K562 (cell line): ENCODE results near the gene NEDD1. TPM values are rescaled to one million over a fixed set of nuclear protein-coding genes. Genes with fewer than 3 reads are reported as not detected.

Source experiments
- ATAC-seq: fragments of 200-7000 bp; cut with Tn5 transposase; 3 replicates; pipeline ENCODE4 v1.9.1; 2020; ENCODE audit warnings: moderate library complexity
- Bru-seq: library from RNA; stranded (reverse); fragments of 400-500 nt; gene quantifications from one replicate; lab custom pipeline; 2021; lab: Mats Ljungman, UMichigan
- BruChase-seq, 2 experiments: library from RNA; stranded (reverse); fragments of 400-500 nt; gene quantifications; one replicate each; lab custom pipeline; 2021; lab: Mats Ljungman, UMichigan
- BruUV-seq: library from RNA; stranded (reverse); fragments of 400-500 nt; replicated peaks from 2 replicates; lab custom pipeline; 2021; lab: Mats Ljungman, UMichigan
- CTCF ChIA-PET: fragments of 300-600 bp; formaldehyde crosslinking; extraction: SDS; loops from one replicate; lab custom pipeline; 2021; ENCODE audit warnings: low intra/inter-chr PET ratio; lab: Yijun Ruan, JAX
- POLR2A ChIA-PET: fragments of 300-600, 350-650 bp; sonication (Branson Sonifier 250); formaldehyde crosslinking; extraction: SDS; loops from one replicate; lab custom pipeline; 2021; ENCODE audit warnings: antibody characterized with exemption, inconsistent platforms; lab: Yijun Ruan, JAX
- DNase-seq, 4 experiments: peaks; one replicate each; pipeline versions ENCODE4 v3.0.0 to v3.0.0-alpha.2; 2011 to 2018; ENCODE audit warnings: low spot score in 3 of 4, mixed read lengths in 3 of 4; ENCODE audit errors: extremely low read depth in 1 of 4
- FAIRE-seq: peaks from 2 replicates; lab custom pipeline; 2011; peaks lifted over from hg19 to GRCh38; lab: Jason Lieb, UNC
- H2AFZ ChIP-seq: 2 replicates; pipeline ENCODE4 v1.6.0; 2011; ENCODE audit warnings: low read depth, low read length, control low read depth, inconsistent platforms
- H3K27ac ChIP-seq: fragments of 200-600 bp; 3 replicates; pipeline ENCODE4 v1.8.0; 2011; ENCODE audit warnings: low read depth, mild to moderate bottlenecking, control low read depth, inconsistent platforms, low read length, moderate library complexity, mixed read lengths; ENCODE audit errors: extremely low read depth
- H3K27me3 ChIP-seq, 2 experiments: fragments of 300-600 bp in 1 of 2; 2 replicates in 1 of 2; 3 replicates in 1 of 2; pipeline versions ENCODE4 v1.6.0 to v1.8.0; 2011; ENCODE audit warnings: inconsistent platforms in 2 of 2, low read length in 2 of 2, mild to moderate bottlenecking in 1 of 2, mixed read lengths in 1 of 2, moderate library complexity in 1 of 2; ENCODE audit not compliant: control insufficient read depth in 2 of 2, insufficient read depth in 2 of 2
- H3K36me3 ChIP-seq: fragments of 300-600 bp; 3 replicates; pipeline ENCODE4 v1.8.0; 2011; ENCODE audit warnings: mild to moderate bottlenecking, low read length, inconsistent platforms; ENCODE audit not compliant: control insufficient read depth, insufficient read depth
- H3K4me1 ChIP-seq, 2 experiments: fragments of 200-600 bp in 1 of 2; replicated peaks in 1 of 2; 2 replicates in 1 of 2; 3 replicates in 1 of 2; pipeline versions ENCODE4 v1.5.1 to v1.8.0; 2011; ENCODE audit warnings: inconsistent platforms in 2 of 2, low read length in 2 of 2, mild to moderate bottlenecking in 1 of 2, mixed read lengths in 1 of 2, moderate library complexity in 1 of 2; ENCODE audit not compliant: control insufficient read depth in 2 of 2, insufficient read depth in 2 of 2
- H3K4me2 ChIP-seq: 2 replicates; pipeline ENCODE4 v1.6.1; 2011; ENCODE audit warnings: low read length, control low read depth, inconsistent platforms, mixed read lengths; ENCODE audit not compliant: insufficient read depth
- H3K4me3 ChIP-seq: fragments of 200-600 bp; sonication (generic), shearing (Covaris generic); 2 replicates; pipeline ENCODE4 v1.5.1; 2016; ENCODE audit warnings: control low read depth, inconsistent platforms
- H3K79me2 ChIP-seq: fragments of 200-600 bp; 3 replicates; pipeline ENCODE4 v1.8.0; 2011; ENCODE audit warnings: low read length, inconsistent platforms; ENCODE audit not compliant: control insufficient read depth, insufficient read depth
- H3K9ac ChIP-seq, 2 experiments: 2 replicates each; pipeline versions ENCODE4 v1.6.0 to v1.6.1; 2011; ENCODE audit warnings: low read depth in 2 of 2, low read length in 2 of 2, control low read depth in 1 of 2, inconsistent platforms in 1 of 2, mild to moderate bottlenecking in 1 of 2, mixed read lengths in 1 of 2; ENCODE audit not compliant: insufficient read depth in 1 of 2
- H3K9me1 ChIP-seq: one replicate; pipeline ENCODE4 v1.6.0; 2011; ENCODE audit warnings: inconsistent platforms, mild to moderate bottlenecking, low read length, moderate library complexity; ENCODE audit not compliant: control insufficient read depth, insufficient read depth
- H3K9me3 ChIP-seq: replicated peaks from 2 replicates; pipeline ENCODE4 v1.5.1; 2011; ENCODE audit warnings: low read depth, low read length, inconsistent platforms; ENCODE audit not compliant: control insufficient read depth, insufficient read depth
- H4K20me1 ChIP-seq: replicated peaks from 2 replicates; pipeline ENCODE4 v1.6.1; 2011; ENCODE audit warnings: low read length, inconsistent platforms, mixed read lengths; ENCODE audit not compliant: control insufficient read depth, insufficient read depth
- ELF1 ChIP-seq: fragments of 200-800 bp; sonication (Bioruptor generic); IDR thresholded peaks from 2 replicates; pipeline ENCODE4 v1.6.1; 2016; ENCODE audit warnings: missing genetic modification characterization, missing compliant biosample characterization
- IRF2 ChIP-seq: sonication (generic); formaldehyde crosslinking; IDR thresholded peaks from 2 replicates; pipeline ENCODE4 v1.8.1; 2022; ENCODE audit warnings: mild to moderate bottlenecking, missing genetic modification reagents
- MCM2 ChIP-seq: fragments of 450-650 bp; IDR thresholded peaks from 2 replicates; pipeline ENCODE4 v1.6.1; 2017; ENCODE audit warnings: low read depth, mild to moderate bottlenecking
- RBBP5 ChIP-seq: fragments of 200-600 bp; sonication (generic); IDR thresholded peaks from 2 replicates; pipeline ENCODE4 v1.6.1; 2012; ENCODE audit warnings: borderline replicate concordance, mild to moderate bottlenecking, low read length, control low read depth, inconsistent platforms; ENCODE audit not compliant: insufficient read depth, poor library complexity, severe bottlenecking
- RBM14 ChIP-seq: fragments of 200-400 bp; formaldehyde crosslinking; IDR thresholded peaks from 2 replicates; pipeline ENCODE4 v1.6.1; 2018; ENCODE audit warnings: low read depth, mild to moderate bottlenecking, low read length, moderate library complexity, borderline replicate concordance; ENCODE audit not compliant: insufficient read depth
- SP1 ChIP-seq: sonication (generic); formaldehyde crosslinking; IDR thresholded peaks from 2 replicates; pipeline ENCODE4 v1.8.1; 2022; ENCODE audit warnings: mild to moderate bottlenecking, missing genetic modification reagents
- YY1 ChIP-seq, 3 experiments: IDR thresholded peaks; 2 replicates each; pipeline ENCODE4 v1.6.1; 2011; ENCODE audit warnings: low read length in 2 of 3, mild to moderate bottlenecking in 2 of 3, moderate library complexity in 2 of 3, borderline replicate concordance in 1 of 3, control low read depth in 1 of 3, low read depth in 1 of 3; ENCODE audit not compliant: insufficient read depth in 3 of 3, insufficient replicate concordance in 2 of 3, control insufficient read depth in 1 of 3, insufficient read length in 1 of 3; ENCODE audit errors: extremely low read depth in 1 of 3
- ZBTB26 ChIP-seq: fragments of 450-650 bp; formaldehyde crosslinking; IDR thresholded peaks from 2 replicates; pipeline ENCODE4 v1.4.0; 2022; ENCODE audit warnings: missing genetic modification characterization
- ZEB2 ChIP-seq: fragments of 450-650 bp; IDR thresholded peaks from 2 replicates; pipeline ENCODE4 v1.6.1; 2016
- ZNF12 ChIP-seq: sonication (generic); formaldehyde crosslinking; IDR thresholded peaks from 2 replicates; pipeline ENCODE4 v1.4.0; 2020; ENCODE audit warnings: mild to moderate bottlenecking, missing genetic modification reagents
- ZNF277 ChIP-seq: fragments of 250-450 bp; sonication (Bioruptor Pico); IDR thresholded peaks from 2 replicates; pipeline ENCODE4 v1.8.0; 2022; ENCODE audit warnings: inconsistent platforms, mild to moderate bottlenecking, moderate library complexity, borderline replicate concordance
- ZNF354B ChIP-seq: fragments of 250-450 bp; sonication (Bioruptor Pico); IDR thresholded peaks from 2 replicates; pipeline ENCODE4 v1.4.0; 2020
- WGBS: fragments of 100-300 bp; shearing (Covaris generic); methylation state at CpG from one replicate; pipeline ENCODE4 v1.1.6; 2016; ENCODE audit warnings: low coverage, mixed read lengths; ENCODE audit not compliant: insufficient coverage; ENCODE audit errors: missing lambda C conversion rate; 5-methylcytosine and 5-hydroxymethylcytosine counted together
- in situ Hi-C: fragments of 300-500 bp; cut with MboI; formaldehyde crosslinking; loops from 4 replicates; pipeline ENCODE4 v1.15.0; 2018; ENCODE audit warnings: inconsistent platforms, mixed read lengths
- intact Hi-C: fragments of 100-400 bp; cut with micrococcal nuclease; formaldehyde crosslinking; loops from 2 replicates; pipeline ENCODE4 v1.14.2; 2022
- long read RNA-seq, 3 experiments: library from polyadenylated mRNA in 2 of 3; library from RNA in 1 of 3; unstranded in 2 of 3; stranded (forward) in 1 of 3; transcript quantifications; one replicate each; pipeline ENCODE4 v2.0.0, GENCODE V29; 2019 to 2022
- polyA minus RNA-seq, 3 experiments: library from RNA; depleted of rRNA, polyadenylated mRNA; stranded (reverse); fragments of >200 nt; gene quantifications; 2 replicates each; pipeline ENCODE4 v1.2.3, GENCODE V29; 2011
- polyA plus RNA-seq, 8 experiments: library from polyadenylated mRNA; depleted of rRNA in 4 of 8; stranded (reverse) in 5 of 8; unstranded in 3 of 8; fragments of >200 nt; fragmentation: Nextera tagmentation in 2 of 8; fragmentation: Illumina TruSeq in 1 of 8; extraction: Ambion mirVana in 2 of 8; extraction: Trizol in 1 of 8; gene quantifications; 2 replicates each; pipeline versions ENCODE4 v1.2.1 to v1.2.3, GENCODE V29; 2011 to 2014; ENCODE audit warnings: inconsistent platforms in 1 of 8, missing spikeins in 1 of 8
- total RNA-seq, 7 experiments: library from RNA; depleted of rRNA in 6 of 7; stranded (reverse); fragments of >200 nt in 6 of 7; fragmentation: Illumina TruSeq in 2 of 7; extraction: Trizol in 2 of 7; gene quantifications; 2 replicates each; pipeline versions ENCODE4 v1.2.1 to v1.2.3, GENCODE V29; 2011 to 2021; ENCODE audit warnings: low replicate concordance in 1 of 7

Gene NEDD1
- total RNA-seq (2011; cell fraction: chromatin; rRNA removed; ENCODE audit: low replicate concordance) = 13.0 and 21.9 TPM in 2 replicates
- total RNA-seq (2011; cell fraction: nucleolus; rRNA removed) = 4.7 and 7.5 TPM in 2 replicates
- 9.5 and 10.0 TPM in 2 replicates for total RNA-seq (2011; cell fraction: nucleoplasm; rRNA removed)
- total RNA-seq (2014; rRNA removed) = 10.0 and 14.6 TPM in 2 replicates
- 20.6 and 23.5 TPM in 2 replicates for total RNA-seq (2014; rRNA removed; fragmentation: Illumina TruSeq; extraction: Trizol)
- total RNA-seq (2015; rRNA removed; fragmentation: Illumina TruSeq; extraction: Trizol) = 18.2 and 23.4 TPM in 2 replicates
- 14.5 and 14.7 TPM in 2 replicates for total RNA-seq (2021)
- polyA plus RNA-seq (2011; rRNA removed) = 22.8 and 29.3 TPM in 2 replicates
- 6.4 and 11.8 TPM in 2 replicates for polyA plus RNA-seq (2011; cell fraction: cytosol; rRNA removed)
- polyA plus RNA-seq (2011; cell fraction: nucleus; rRNA removed) = 11.4 and 16.5 TPM in 2 replicates
- polyA plus RNA-seq (2012) = 10.4 and 10.7 TPM in 2 replicates
- 14.9 and 17.5 TPM in 2 replicates for polyA plus RNA-seq (2014; fragmentation: Illumina TruSeq; extraction: Trizol)
- 10 to 100 TPM; 10.5 to 14.8 TPM for polyA plus RNA-seq (2014; fragmentation: Nextera tagmentation; extraction: Ambion mirVana)
- 7.5 and 9.3 TPM in 2 replicates for polyA plus RNA-seq (2014; rRNA removed)
- polyA minus RNA-seq (2011; rRNA and poly(A)+ RNA removed) = 58.8 TPM in 2 replicates
- 11.9 and 16.9 TPM in 2 replicates for polyA minus RNA-seq (2011; cell fraction: cytosol; rRNA and poly(A)+ RNA removed)
- 11.7 and 16.2 TPM in 2 replicates for polyA minus RNA-seq (2011; cell fraction: nucleus; rRNA and poly(A)+ RNA removed)
- percentile 76 among the genes with signal in this experiment for Bru-seq, nascent RNA
- percentile 79 among the genes with signal in this experiment for BruChase-seq, experiment 1, labeled RNA remaining after a 2-hour chase
- percentile 78 among the genes with signal in this experiment for BruChase-seq, experiment 2, labeled RNA remaining after a 6-hour chase
- long read RNA-seq, experiment 1, full-length matches to known transcripts = 28 of 107 reads
- long read RNA-seq, experiment 1, partial matches to known transcripts = 40 of 107 reads
- long read RNA-seq, experiment 1, other reads (novel, unspliced or antisense) = 39 of 107 reads
- long read RNA-seq, experiment 2, full-length matches to known transcripts = 1 of 8 reads
- long read RNA-seq, experiment 2, partial matches to known transcripts = 0 of 8 reads
- long read RNA-seq, experiment 2, other reads (novel, unspliced or antisense) = 7 of 8 reads
- long read RNA-seq, experiment 3, full-length matches to known transcripts = 4 of 18 reads
- long read RNA-seq, experiment 3, partial matches to known transcripts = 6 of 18 reads
- long read RNA-seq, experiment 3, other reads (novel, unspliced or antisense) = 8 of 18 reads

GRCh38 chr12:96906849-96907670 is at the start of gene NEDD1:
Gene NEDD1, plus strand, starts transcription at chr12:96907257. Its CDS starts 2,503 bp downstream, at chr12:96909760.
- Histone ChIP-seq H3K27ac (peak within 1 kb of the TSS; percentile 85), H3K79me2 (peaks cover 38% of the 10 kb centered on the region), H3K4me1 (peaks cover 8 to 12% of the 10 kb centered on the region in 2 experiments; a peak in 4 of 5 replicates), H3K36me3 (peaks cover 7% of the 10 kb centered on the region; the same call in 1 of the 3 replicates), H3K9me1 (no peaks in the 10 kb centered on the region), H3K4me3 (peak within 1 kb of the TSS; percentile 68), H3K4me2 (peak within 1 kb of the TSS; percentile 92), H3K27me3 (no peaks in the 10 kb centered on the region), H2AFZ (peak within 1 kb of the TSS; percentile 94), H3K9me3 (no peaks in the 10 kb centered on the region), H3K9ac (peak within 1 kb of the TSS; percentile 86 to 92), H4K20me1 (no peaks in the 10 kb centered on the region)
- BruUV-seq = no TSS peak
- FAIRE-seq (peak; percentile 58), ATAC-seq (peak; percentile 98), DNase-seq (peak; percentile 93 to 95 (median 94))
- ChIA-PET POLR2A (interaction anchor here (0.7 to 1.5 kb wide), 3 partner anchors 10 to 14 kb away, joined by 3 to 4 read pairs (median 4); no protein-coding TSS in a partner anchor), CTCF (no interaction called here)
- in situ Hi-C loops (no loop called here), intact Hi-C loops (loop anchor here (10.0 kb wide), 1 partner anchor 1598 kb away; no protein-coding TSS in a partner anchor)
- WGBS = under 1% methylated on average over 20 of the region's 68 CpGs
- no peak for TF ChIP-seq ZEB2
- TF ChIP-seq SP1 (CRISPR knock-in tag) = peak; percentile 58; the same call in 1 of the 2 replicates
- no peak for TF ChIP-seq ZNF354B (CRISPR knock-in tag)
- no peak for TF ChIP-seq RBM14
- TF ChIP-seq ZBTB26 (CRISPR knock-in tag) = no peak
- peak in 2 of 3 experiments; percentile 12 to 49 for TF ChIP-seq YY1 (IDR thresholded peaks at IDR 0.05; ENCODE audit: borderline replicate concordance in 1 of 3, control insufficient read depth in 1 of 3, extremely low read depth in 1 of 3, insufficient read depth in 3 of 3, insufficient read length in 1 of 3, insufficient replicate concordance in 2 of 3, low read depth in 1 of 3, low read length in 2 of 3)
- 0 out of 2 replicates have a peak, but pooled peaks have one; percentile 48 for TF ChIP-seq IRF2
- no peak for TF ChIP-seq MCM2
- peak; percentile 75 for TF ChIP-seq ELF1 (tag)
- peak; percentile 95 for TF ChIP-seq RBBP5
- TF ChIP-seq ZNF12 (CRISPR knock-in tag) = peak; percentile 91
- TF ChIP-seq ZNF277 (CRISPR knock-in tag) = no peak
